ENCODE results near the gene TMEM31.

Gene TMEM31

GRCh38 chrX:103726477-103726876, 15.8 kb downstream of the TMEM31 start:
- Histone ChIP-seq H3F3A (ENCODE audit: low read depth) (no peaks in the 10 kb centered on the region), H3K9me2 (replicated peaks; ENCODE audit: low read depth, low read length) (no peaks in the 10 kb centered on the region), H4K20me1 (ENCODE audit: insufficient read depth, low read length, poor library complexity, severe bottlenecking) (no peaks in the 10 kb centered on the region), H3K9ac (ENCODE audit: low read depth, low read length, poor library complexity, severe bottlenecking) (no peak overlapping the region), H3K4me1 (ENCODE audit: insufficient read depth, low read length, poor library complexity, severe bottlenecking) (peaks cover 12% of the 10 kb centered on the region), H3K79me2 (ENCODE audit: insufficient read depth, low read length) (no peaks in the 10 kb centered on the region), H2AFZ (ENCODE audit: low read length) (no peak overlapping the region), H3K27me3 (ENCODE audit: insufficient read depth, low read length, poor library complexity, severe bottlenecking) (no peaks in the 10 kb centered on the region), H3K4me2 (ENCODE audit: low read depth, low read length, poor library complexity, severe bottlenecking) (no peak overlapping the region), H3K36me3 (ENCODE audit: insufficient read depth, low read length) (no peaks in the 10 kb centered on the region), H3K9me3 (ENCODE audit: insufficient read depth, low read depth, low read length) (no peaks in the 10 kb centered on the region), H3K4me3 (ENCODE audit: low read length, poor library complexity, severe bottlenecking) (no peak overlapping the region)
- TF ChIP-seq CTCF (conservative IDR thresholded peaks at IDR 0.05; ENCODE audit: low read length), result no peak
- TF ChIP-seq EZH2phosphoT487 (IDR thresholded peaks at IDR 0.05; ENCODE audit: borderline replicate concordance), result no peak

- Histone ChIP-seq H3K9me2 (replicated peaks; ENCODE audit: low read depth, low read length) (no peaks in the 10 kb centered on the region), H3K4me3 (ENCODE audit: low read length, poor library complexity, severe bottlenecking) (no peak overlapping the region), H3K9ac (ENCODE audit: low read depth, low read length, poor library complexity, severe bottlenecking) (no peak overlapping the region), H2AFZ (ENCODE audit: low read length) (no peak overlapping the region), H3F3A (ENCODE audit: low read depth) (no peaks in the 10 kb centered on the region), H4K20me1 (ENCODE audit: insufficient read depth, low read length, poor library complexity, severe bottlenecking) (no peaks in the 10 kb centered on the region), H3K4me1 (ENCODE audit: insufficient read depth, low read length, poor library complexity, severe bottlenecking) (peaks cover 12% of the 10 kb centered on the region), H3K79me2 (ENCODE audit: insufficient read depth, low read length) (no peaks in the 10 kb centered on the region), H3K36me3 (ENCODE audit: insufficient read depth, low read length) (no peaks in the 10 kb centered on the region), H3K27me3 (ENCODE audit: insufficient read depth, low read length, poor library complexity, severe bottlenecking) (no peaks in the 10 kb centered on the region), H3K4me2 (ENCODE audit: low read depth, low read length, poor library complexity, severe bottlenecking) (no peak overlapping the region), H3K9me3 (ENCODE audit: insufficient read depth, low read depth, low read length) (no peaks in the 10 kb centered on the region)
- TF ChIP-seq EZH2phosphoT487 (IDR thresholded peaks at IDR 0.05; ENCODE audit: borderline replicate concordance) (no peak), CTCF (conservative IDR thresholded peaks at IDR 0.05; ENCODE audit: low read length) (no peak)
Observed at GRCh38 chrX:103727115-103727514, 16.4 kb downstream of the TMEM31 start.

- H2AFZ ChIP-seq (ENCODE audit: low read length), result no peak overlapping the region; the same call in 1 of the 2 replicates
- H3K4me3 ChIP-seq (ENCODE audit: low read length, poor library complexity, severe bottlenecking), result no peak overlapping the region
- no peaks in the 10 kb centered on the region for H3K9me2 ChIP-seq (replicated peaks; ENCODE audit: low read depth, low read length)
- peaks cover 12% of the 10 kb centered on the region for H3K4me1 ChIP-seq (ENCODE audit: insufficient read depth, low read length, poor library complexity, severe bottlenecking)
- H4K20me1 ChIP-seq (ENCODE audit: insufficient read depth, low read length, poor library complexity, severe bottlenecking), result no peaks in the 10 kb centered on the region
- H3K9ac ChIP-seq (ENCODE audit: low read depth, low read length, poor library complexity, severe bottlenecking), result no peak overlapping the region
- H3K4me2 ChIP-seq (ENCODE audit: low read depth, low read length, poor library complexity, severe bottlenecking), result no peak overlapping the region
- no peaks in the 10 kb centered on the region for H3K79me2 ChIP-seq (ENCODE audit: insufficient read depth, low read length)
- no peaks in the 10 kb centered on the region for H3K27me3 ChIP-seq (ENCODE audit: insufficient read depth, low read length, poor library complexity, severe bottlenecking)
- H3K9me3 ChIP-seq (ENCODE audit: insufficient read depth, low read depth, low read length), result no peaks in the 10 kb centered on the region
- no peaks in the 10 kb centered on the region for H3K36me3 ChIP-seq (ENCODE audit: insufficient read depth, low read length)
- no peaks in the 10 kb centered on the region for H3F3A ChIP-seq (ENCODE audit: low read depth)
- TF ChIP-seq CTCF (conservative IDR thresholded peaks at IDR 0.05; ENCODE audit: low read length), result no peak
- no peak for TF ChIP-seq EZH2phosphoT487 (IDR thresholded peaks at IDR 0.05; ENCODE audit: borderline replicate concordance)
Observed at GRCh38 chrX:103729015-103729414, 18.3 kb downstream of the TMEM31 start.
